ENCODE data around the gene DDX42.

GRCh38 chr17:63842540-63843386 is 68.8 kb downstream of the DDX42 start, which contains the start of gene SMARCD2:
- peak in 2 of 5 experiments; percentile 71 to 93 for TF ChIP-seq CTCF (IDR thresholded peaks at IDR 0.05)
- peak; percentile 79 to 87 for TF ChIP-seq EP300 (IDR thresholded peaks at IDR 0.05)
- peak; percentile 68 to 100 for TF ChIP-seq POLR2A (IDR thresholded peaks at IDR 0.05)
